HEK293 (cell line): ENCODE results near the gene MGAT4A.
"Not testable (repeated sequence)": the region's sequence is repeated elsewhere in the genome, so short reads cannot be mapped to it uniquely, and the experiment has no call there.

Experiments
- CTCF ChIA-PET: fragments of 350-600 bp; formaldehyde crosslinking; extraction: SDS; loops from one replicate; lab custom pipeline; 2021; ENCODE audit warnings: antibody characterized with exemption; lab: Yijun Ruan, JAX
- POLR2A ChIA-PET: fragments of 300-600 bp; formaldehyde crosslinking; extraction: SDS; loops from one replicate; lab custom pipeline; 2020; ENCODE audit warnings: antibody characterized with exemption, inconsistent platforms; lab: Yijun Ruan, JAX
- H3K27ac ChIP-seq: fragments of 200-500 bp; sonication (Bioruptor generic); 2 replicates; pipeline ENCODE4 v1.5.1; 2014; ENCODE audit warnings: low read depth, low read length, control low read depth, inconsistent platforms; ENCODE audit errors: extremely low read depth
- H3K36me3 ChIP-seq, 2 experiments: fragments of 200-500 bp in 1 of 2; sonication (Bioruptor generic) in 1 of 2; 1 replicate in 1 of 2; 2 replicates in 1 of 2; pipeline ENCODE4 v1.5.1; 2014 to 2017; ENCODE audit warnings: inconsistent platforms in 2 of 2, low read length in 2 of 2; ENCODE audit not compliant: control insufficient read depth in 2 of 2, insufficient read depth in 1 of 2
- H3K4me1 ChIP-seq: fragments of 200-500 bp; sonication (Bioruptor generic); 2 replicates; pipeline ENCODE4 v1.5.1; 2014; ENCODE audit warnings: mild to moderate bottlenecking, low read length, inconsistent platforms; ENCODE audit not compliant: control insufficient read depth, insufficient read depth
- H3K4me3 ChIP-seq: 2 replicates; pipeline ENCODE4 v1.5.1; 2011; ENCODE audit warnings: low read depth, mild to moderate bottlenecking, control low read depth, low read length, moderate library complexity
- H3K9me3 ChIP-seq: fragments of 200-500 bp; sonication (Bioruptor generic); 2 replicates; pipeline ENCODE4 v1.5.1; 2014; ENCODE audit warnings: low read depth, low read length, inconsistent platforms; ENCODE audit not compliant: control insufficient read depth, insufficient read depth
- CTCF ChIP-seq: fragments of 450-650 bp; formaldehyde crosslinking; IDR thresholded peaks from 2 replicates; pipeline ENCODE4 v1.5.1; 2016; ENCODE audit warnings: missing biosample characterization, missing genetic modification characterization
- GLI4 ChIP-seq: fragments of 450-650 bp; formaldehyde crosslinking; IDR thresholded peaks from 2 replicates; pipeline ENCODE4 v1.5.1; 2016; ENCODE audit warnings: missing biosample characterization, missing genetic modification characterization
- IKZF3 ChIP-seq: fragments of 450-650 bp; IDR thresholded peaks from 2 replicates; pipeline ENCODE4 v1.5.0; 2018; ENCODE audit warnings: missing biosample characterization, mild to moderate bottlenecking, missing genetic modification characterization, moderate library complexity
- OSR2 ChIP-seq: fragments of 450-650 bp; formaldehyde crosslinking; IDR thresholded peaks from 2 replicates; pipeline ENCODE4 v1.5.1; 2016; ENCODE audit warnings: missing biosample characterization, missing genetic modification characterization
- PBX3 ChIP-seq: sonication (generic); formaldehyde crosslinking; IDR thresholded peaks from 2 replicates; pipeline ENCODE4 v1.8.1; 2022; ENCODE audit warnings: mild to moderate bottlenecking, moderate library complexity, missing genetic modification reagents
- PRDM10 ChIP-seq: fragments of 450-650 bp; formaldehyde crosslinking; IDR thresholded peaks from 2 replicates; pipeline ENCODE4 v1.5.1; 2016; ENCODE audit warnings: missing biosample characterization, missing genetic modification characterization
- SP3 ChIP-seq: fragments of 450-650 bp; formaldehyde crosslinking; IDR thresholded peaks from 2 replicates; pipeline ENCODE4 v1.5.1; 2016; ENCODE audit warnings: missing biosample characterization, missing genetic modification characterization
- YY2 ChIP-seq: fragments of 450-650 bp; formaldehyde crosslinking; IDR thresholded peaks from 2 replicates; pipeline ENCODE4 v1.5.1; 2016; ENCODE audit warnings: missing biosample characterization, missing genetic modification characterization
- ZBTB17 ChIP-seq: fragments of 450-650 bp; formaldehyde crosslinking; IDR thresholded peaks from 2 replicates; pipeline ENCODE4 v1.5.1; 2016; ENCODE audit warnings: missing biosample characterization, missing genetic modification characterization
- ZBTB21 ChIP-seq: fragments of 450-650 bp; formaldehyde crosslinking; IDR thresholded peaks from 2 replicates; pipeline ENCODE4 v1.5.1; 2017; ENCODE audit warnings: missing biosample characterization, missing genetic modification characterization
- ZBTB7A ChIP-seq: fragments of 450-650 bp; formaldehyde crosslinking; IDR thresholded peaks from 2 replicates; pipeline ENCODE4 v1.5.1; 2016; ENCODE audit warnings: low read depth, missing biosample characterization, missing genetic modification characterization
- ZFHX2 ChIP-seq: fragments of 450-650 bp; formaldehyde crosslinking; conservative IDR thresholded peaks from 2 replicates; pipeline ENCODE4 v1.5.1; 2016; ENCODE audit warnings: missing biosample characterization, missing genetic modification characterization
- ZNF184 ChIP-seq: fragments of 450-650 bp; IDR thresholded peaks from 2 replicates; pipeline ENCODE4 v1.5.1; 2018; ENCODE audit warnings: missing biosample characterization, mild to moderate bottlenecking, missing genetic modification characterization
- ZNF248 ChIP-seq: fragments of 450-650 bp; formaldehyde crosslinking; IDR thresholded peaks from 2 replicates; pipeline ENCODE4 v1.5.1; 2017; ENCODE audit warnings: missing biosample characterization, missing genetic modification characterization
- ZNF26 ChIP-seq: fragments of 450-650 bp; formaldehyde crosslinking; IDR thresholded peaks from 2 replicates; pipeline ENCODE4 v1.5.1; 2016; ENCODE audit warnings: missing biosample characterization, missing genetic modification characterization
- ZNF341 ChIP-seq: fragments of 450-650 bp; formaldehyde crosslinking; IDR thresholded peaks from 2 replicates; pipeline ENCODE4; 2016; ENCODE audit warnings: low read depth, missing biosample characterization, missing genetic modification characterization
- ZNF514 ChIP-seq: fragments of 450-650 bp; formaldehyde crosslinking; IDR thresholded peaks from 2 replicates; pipeline ENCODE4 v1.5.1; 2016; ENCODE audit warnings: missing biosample characterization, missing genetic modification characterization
- ZNF664 ChIP-seq: fragments of 450-650 bp; formaldehyde crosslinking; IDR thresholded peaks from 2 replicates; pipeline ENCODE4 v1.5.1; 2016; ENCODE audit warnings: missing biosample characterization, missing genetic modification characterization
- ZNF677 ChIP-seq: fragments of 450-650 bp; IDR thresholded peaks from 2 replicates; pipeline ENCODE4 v1.5.0; 2018; ENCODE audit warnings: missing biosample characterization, mild to moderate bottlenecking, missing genetic modification characterization, moderate library complexity
- ZNF768 ChIP-seq: fragments of 450-650 bp; formaldehyde crosslinking; IDR thresholded peaks from 2 replicates; pipeline ENCODE4 v1.5.1; 2018; ENCODE audit warnings: missing biosample characterization, mild to moderate bottlenecking, missing genetic modification characterization
- ZNF830 ChIP-seq: fragments of 450-650 bp; IDR thresholded peaks from 2 replicates; pipeline ENCODE4 v1.5.0; 2018; ENCODE audit warnings: missing biosample characterization, missing genetic modification characterization, low read depth, mild to moderate bottlenecking, moderate library complexity

MGAT4A gene

GRCh38 chr2:98664323-98664722 is 66.6 kb downstream of the MGAT4A start:
- ChIA-PET CTCF (interaction anchor here (0.8 kb wide), 1 partner anchor 9 kb away, joined by 3 read pairs; no protein-coding TSS in a partner anchor), POLR2A (interaction anchor here (0.7 kb wide), 2 partner anchors 19 to 45 kb away, joined by 6 read pairs; no protein-coding TSS in a partner anchor)
- TF ChIP-seq ZNF768 (tag by site-specific recombination): no peak
- TF ChIP-seq ZNF341: no peak
- no peak for TF ChIP-seq ZNF830
- TF ChIP-seq ZNF184: no peak
- Histone ChIP-seq H3K4me1 (no peaks in the 10 kb centered on the region), H3K9me3 (no peaks in the 10 kb centered on the region), H3K4me3 (no peak overlapping the region), H3K27ac (no peak overlapping the region), H3K36me3 (no peaks in the 10 kb centered on the region)

GRCh38 chr2:98663511-98664090 is 67.3 kb downstream of the MGAT4A start:
- Histone ChIP-seq H3K27ac (no peak overlapping the region), H3K4me1 (no peaks in the 10 kb centered on the region), H3K36me3 (no peaks in the 10 kb centered on the region), H3K4me3 (no peak overlapping the region), H3K9me3 (no peaks in the 10 kb centered on the region)
- ChIA-PET POLR2A (no interaction called here), CTCF (interaction anchor here (0.8 kb wide), 1 partner anchor 10 kb away, joined by 3 read pairs; no protein-coding TSS in a partner anchor)
- no peak for TF ChIP-seq SP3
- no peak for TF ChIP-seq ZNF664
- no peak for TF ChIP-seq ZBTB7A (tag by site-specific recombination)
- TF ChIP-seq IKZF3 (tag by site-specific recombination): no peak
- TF ChIP-seq ZNF514 (tag by site-specific recombination): no peak
- no peak for TF ChIP-seq ZFHX2
- no peak for TF ChIP-seq ZNF677
- no peak for TF ChIP-seq CTCF (tag by site-specific recombination)
- no peak for TF ChIP-seq PBX3 (CRISPR knock-in tag)
- no peak for TF ChIP-seq ZBTB17
- TF ChIP-seq YY2: no peak
- TF ChIP-seq GLI4 (tag by site-specific recombination): no peak
- no peak for TF ChIP-seq ZNF248
- TF ChIP-seq PRDM10 (tag by site-specific recombination): no peak
- no peak for TF ChIP-seq ZBTB21
- TF ChIP-seq ZNF26 (tag by site-specific recombination): no peak
- TF ChIP-seq OSR2 (tag by site-specific recombination): no peak

- H3K36me3 ChIP-seq, H3K4me3 ChIP-seq, POLR2A ChIA-PET, H3K9me3 ChIP-seq, H3K27ac ChIP-seq, H3K4me1 ChIP-seq: not testable (repeated sequence)
- CTCF ChIA-PET: interaction anchor here (0.6 kb wide), 1 partner anchor 188 kb away, joined by 5 read pairs; no protein-coding TSS in a partner anchor
These were observed 71.5 kb downstream of the MGAT4A start for GRCh38 chr2:98659491-98659840.
